Neural progenitor cell (in vitro differentiated cells): ENCODE results near the gene DCX.

ENCODE experiments used
- EZH2 ChIP-seq: fragments of 200-600 bp; sonication (generic); IDR thresholded peaks from 2 replicates; pipeline ENCODE4 v1.6.1; 2017; ENCODE audit warnings: antibody characterized with exemption, mild to moderate bottlenecking, moderate library complexity
- EZH2phosphoT487 ChIP-seq: fragments of 200-600 bp; sonication (generic); IDR thresholded peaks from 2 replicates; pipeline ENCODE4 v1.6.1; 2017; ENCODE audit warnings: antibody characterized with exemption
- TF ChIP-seq, protein P1 (sequence below): fragments of 200-600 bp; sonication (generic); IDR thresholded peaks from 2 replicates; pipeline ENCODE4 v1.5.1; 2017; ENCODE audit warnings: antibody characterized with exemption, mild to moderate bottlenecking

DNA sequence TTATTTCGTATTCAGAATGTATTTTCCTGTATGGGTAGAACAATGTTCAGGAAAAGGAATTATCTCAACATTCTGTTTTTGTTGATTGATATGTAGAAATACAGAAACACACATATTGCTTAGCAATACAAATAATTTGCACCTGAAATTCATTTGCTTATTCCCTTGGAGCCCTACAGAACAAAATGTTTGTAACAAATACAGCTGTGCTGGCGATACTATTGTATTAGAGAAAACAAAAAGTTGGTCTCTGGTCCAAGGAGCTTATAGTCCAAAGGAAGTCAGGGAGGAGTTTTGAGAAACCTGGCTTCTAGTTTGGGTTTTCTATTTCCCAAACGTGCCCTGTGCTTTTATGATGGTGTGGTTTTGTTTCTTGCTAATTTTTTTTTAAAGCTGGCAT, 104.0 kb downstream of the DCX start:
- TF ChIP-seq, protein P1, sequence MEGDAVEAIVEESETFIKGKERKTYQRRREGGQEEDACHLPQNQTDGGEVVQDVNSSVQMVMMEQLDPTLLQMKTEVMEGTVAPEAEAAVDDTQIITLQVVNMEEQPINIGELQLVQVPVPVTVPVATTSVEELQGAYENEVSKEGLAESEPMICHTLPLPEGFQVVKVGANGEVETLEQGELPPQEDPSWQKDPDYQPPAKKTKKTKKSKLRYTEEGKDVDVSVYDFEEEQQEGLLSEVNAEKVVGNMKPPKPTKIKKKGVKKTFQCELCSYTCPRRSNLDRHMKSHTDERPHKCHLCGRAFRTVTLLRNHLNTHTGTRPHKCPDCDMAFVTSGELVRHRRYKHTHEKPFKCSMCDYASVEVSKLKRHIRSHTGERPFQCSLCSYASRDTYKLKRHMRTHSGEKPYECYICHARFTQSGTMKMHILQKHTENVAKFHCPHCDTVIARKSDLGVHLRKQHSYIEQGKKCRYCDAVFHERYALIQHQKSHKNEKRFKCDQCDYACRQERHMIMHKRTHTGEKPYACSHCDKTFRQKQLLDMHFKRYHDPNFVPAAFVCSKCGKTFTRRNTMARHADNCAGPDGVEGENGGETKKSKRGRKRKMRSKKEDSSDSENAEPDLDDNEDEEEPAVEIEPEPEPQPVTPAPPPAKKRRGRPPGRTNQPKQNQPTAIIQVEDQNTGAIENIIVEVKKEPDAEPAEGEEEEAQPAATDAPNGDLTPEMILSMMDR = no peak
- no peak for TF ChIP-seq EZH2phosphoT487
- TF ChIP-seq EZH2 = no peak
